ENCODE data around the gene ZNF500. TPM values are rescaled to one million over a fixed set of nuclear protein-coding genes. Genes with fewer than 3 reads are reported as not detected.

The ZNF500 gene
- total RNA-seq, 1 donor from 2014 or later = 17.4 TPM

DNA sequence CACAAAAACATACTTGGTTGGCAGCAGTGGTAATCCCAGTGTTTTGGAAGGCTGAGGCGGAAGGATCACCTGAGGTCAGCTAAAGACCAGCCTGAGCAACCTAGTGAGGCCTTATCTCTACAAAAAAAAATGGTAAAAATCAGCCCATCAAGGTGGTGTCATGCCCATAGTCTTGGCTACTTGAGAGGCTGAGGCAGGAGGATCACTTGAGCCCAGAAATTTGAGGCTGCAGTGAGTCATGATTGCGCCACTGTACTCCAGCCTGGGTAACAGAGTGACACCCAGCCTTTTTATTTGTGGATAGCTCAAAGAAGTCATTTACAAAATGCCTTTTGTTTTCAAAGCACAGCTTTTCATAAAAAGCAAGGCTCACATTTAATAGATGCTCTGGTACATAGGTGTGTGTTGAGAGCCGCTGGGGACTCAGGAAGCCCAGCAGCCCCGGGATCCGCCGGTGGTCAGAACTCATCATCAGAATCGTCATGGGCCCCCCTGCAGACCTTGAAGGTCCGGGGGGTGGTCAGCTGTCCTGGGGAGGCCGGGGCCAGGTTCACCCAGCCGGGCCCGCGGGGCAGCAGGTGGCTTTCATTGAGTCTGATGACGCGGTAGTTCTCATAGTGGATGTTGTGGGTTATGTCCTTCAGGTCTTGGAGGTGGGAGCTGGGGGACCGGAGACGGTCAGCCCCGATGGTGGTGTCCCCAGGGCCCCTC is 10.5 kb upstream of the ZNF500 start:
- no peak for DNase-seq (ENCODE audit: low spot score)
- H3K4me3 Mint-ChIP-seq = no peak overlapping the region
- no peak overlapping the region for H3K27ac Mint-ChIP-seq
- no peaks in the 10 kb centered on the region for H3K36me3 Mint-ChIP-seq (ENCODE audit: low read depth)
- H3K27me3 Mint-ChIP-seq (ENCODE audit: insufficient read depth) = no peaks in the 10 kb centered on the region
- no peaks in the 10 kb centered on the region for H3K9me3 Mint-ChIP-seq
- intact Hi-C loops (cut with micrococcal nuclease) = no loop called here
- H3K4me1 Mint-ChIP-seq (ENCODE audit: low read depth) = no peaks in the 10 kb centered on the region

DNA sequence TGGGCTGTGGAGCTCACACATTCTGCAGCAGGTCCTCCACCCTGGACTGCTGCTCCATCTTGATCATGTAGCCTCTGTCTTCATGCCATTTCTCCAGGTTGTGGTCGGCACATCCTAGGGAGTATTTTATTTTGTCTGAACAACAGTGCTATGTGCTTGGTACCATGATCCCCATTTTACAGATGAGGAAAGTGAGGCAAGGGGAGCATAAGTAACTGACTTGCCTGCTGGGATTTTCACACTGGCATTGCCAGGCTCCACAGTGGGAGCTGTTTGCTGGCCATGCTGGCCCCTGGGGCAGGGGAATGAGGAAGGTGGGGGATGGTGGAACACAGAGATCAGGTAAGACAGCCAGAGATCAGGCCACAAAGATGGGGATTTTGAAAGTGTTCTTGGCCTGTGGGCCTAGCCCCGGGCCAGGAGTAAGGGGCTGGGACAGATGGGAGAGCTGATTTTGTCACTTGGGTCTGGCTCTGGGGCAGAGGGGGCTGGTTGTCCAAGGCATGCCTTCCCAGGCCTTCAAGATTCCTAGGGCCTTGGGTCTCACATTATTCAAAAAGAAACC is 9.3 kb upstream of the ZNF500 start:
- no peaks in the 10 kb centered on the region for H3K9me3 Mint-ChIP-seq
- H3K27me3 Mint-ChIP-seq (ENCODE audit: insufficient read depth) = no peaks in the 10 kb centered on the region
- DNase-seq (ENCODE audit: low spot score) = no peak
- no peaks in the 10 kb centered on the region for H3K4me1 Mint-ChIP-seq (ENCODE audit: low read depth)
- no peak overlapping the region for H3K4me3 Mint-ChIP-seq
- H3K27ac Mint-ChIP-seq = no peak overlapping the region
- H3K36me3 Mint-ChIP-seq (ENCODE audit: low read depth) = no peaks in the 10 kb centered on the region
- intact Hi-C loops (cut with micrococcal nuclease) = no loop called here

DNA sequence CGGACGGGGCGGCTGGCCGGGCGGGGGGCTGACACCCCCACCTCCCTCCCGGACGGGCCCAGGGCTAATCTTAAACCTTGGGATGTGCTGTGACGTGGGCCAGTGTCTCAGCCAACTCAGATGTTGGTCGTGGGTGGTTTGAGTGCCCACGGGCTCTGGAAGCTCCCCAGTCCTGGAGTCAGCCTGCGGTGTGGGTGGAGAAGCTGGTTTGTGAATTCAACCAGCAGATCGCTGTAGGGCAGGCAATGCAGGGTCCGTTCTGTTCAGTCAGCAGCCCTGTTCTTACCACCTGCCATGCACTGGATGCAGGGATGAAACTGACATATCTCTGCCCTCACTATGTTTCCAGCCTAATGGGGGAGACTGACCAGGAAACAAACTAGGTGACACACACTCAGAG is 8.0 kb upstream of the ZNF500 start:
- no peaks in the 10 kb centered on the region for H3K36me3 Mint-ChIP-seq (ENCODE audit: low read depth)
- no peaks in the 10 kb centered on the region for H3K27me3 Mint-ChIP-seq (ENCODE audit: insufficient read depth)
- DNase-seq (ENCODE audit: low spot score) = no peak
- no peak overlapping the region for H3K27ac Mint-ChIP-seq
- H3K4me3 Mint-ChIP-seq = no peak overlapping the region
- intact Hi-C loops (cut with micrococcal nuclease) = no loop called here
- H3K4me1 Mint-ChIP-seq (ENCODE audit: low read depth) = no peaks in the 10 kb centered on the region
- H3K9me3 Mint-ChIP-seq = no peaks in the 10 kb centered on the region

DNA sequence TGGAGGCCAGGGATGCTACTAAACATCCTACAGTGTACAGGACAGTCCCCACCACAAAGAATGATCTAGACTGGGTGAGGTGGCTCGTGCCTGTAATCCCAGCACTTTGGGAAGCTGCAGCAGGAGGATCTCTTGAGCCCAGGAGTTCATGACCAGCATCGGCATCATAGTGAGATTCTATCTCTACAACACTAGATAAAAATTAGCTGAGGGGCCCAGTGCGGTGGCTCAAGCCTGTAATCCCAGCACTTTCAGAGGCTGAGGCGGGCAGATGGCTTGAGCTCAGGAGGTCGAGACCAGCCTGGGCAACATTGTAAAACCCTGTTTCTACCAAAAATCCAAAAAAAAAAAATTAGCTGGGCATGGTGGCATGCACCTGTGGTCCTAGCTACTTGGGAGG is 5.4 kb upstream of the ZNF500 start:
- H3K27ac Mint-ChIP-seq = no peak overlapping the region
- intact Hi-C loops (cut with micrococcal nuclease) = no loop called here
- no peak for DNase-seq (ENCODE audit: low spot score)
- H3K4me1 Mint-ChIP-seq (ENCODE audit: low read depth) = peaks cover 11% of the 10 kb centered on the region
- no peaks in the 10 kb centered on the region for H3K9me3 Mint-ChIP-seq
- no peaks in the 10 kb centered on the region for H3K27me3 Mint-ChIP-seq (ENCODE audit: insufficient read depth)
- no peaks in the 10 kb centered on the region for H3K36me3 Mint-ChIP-seq (ENCODE audit: low read depth)
- no peak overlapping the region for H3K4me3 Mint-ChIP-seq

DNA sequence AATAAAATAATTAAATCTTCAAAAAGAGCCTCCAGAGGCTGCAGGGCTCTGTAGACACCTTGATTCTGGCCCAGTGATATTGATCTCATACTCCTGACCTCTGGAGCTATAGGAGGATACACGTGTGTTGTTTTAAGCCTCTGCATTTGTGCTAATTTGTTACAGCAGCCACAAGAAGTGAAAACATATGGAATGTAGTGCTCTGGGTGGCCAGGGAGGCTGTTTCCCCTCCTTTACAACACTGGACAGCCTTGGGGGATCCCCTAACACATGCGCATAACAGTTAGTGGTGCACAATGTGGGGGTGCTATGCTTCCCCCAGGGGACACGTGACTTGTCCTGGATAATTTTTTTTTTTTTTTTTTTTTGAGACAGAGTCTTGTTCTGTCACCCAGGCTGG is 4.7 kb upstream of the ZNF500 start:
- Mint-ChIP-seq H3K36me3 (ENCODE audit: low read depth) (no peaks in the 10 kb centered on the region), H3K9me3 (no peaks in the 10 kb centered on the region), H3K4me3 (no peak overlapping the region), H3K27ac (no peak overlapping the region), H3K4me1 (ENCODE audit: low read depth) (peaks cover 11% of the 10 kb centered on the region), H3K27me3 (ENCODE audit: insufficient read depth) (no peaks in the 10 kb centered on the region)
- no peak for DNase-seq (ENCODE audit: low spot score)
- intact Hi-C loops (cut with micrococcal nuclease) = no loop called here

DNA sequence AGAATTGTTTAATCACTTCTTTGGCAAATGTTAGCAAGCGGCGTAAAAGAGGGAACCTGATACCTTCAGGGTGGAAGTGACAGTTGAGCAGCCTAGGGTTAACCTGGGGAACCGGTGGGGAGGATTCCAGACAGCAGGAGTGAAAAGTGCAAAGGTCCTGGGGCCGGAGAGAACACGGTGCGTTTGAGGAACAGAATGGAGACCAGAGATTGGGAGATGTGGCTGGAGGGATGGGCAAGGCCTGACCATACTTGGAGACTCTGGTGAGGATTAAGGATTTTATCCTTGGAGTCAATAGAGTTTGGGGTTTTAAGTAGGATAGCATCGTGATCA is 2.3 kb upstream of the ZNF500 start:
- Mint-ChIP-seq H3K4me1 (ENCODE audit: low read depth) (peaks cover 20% of the 10 kb centered on the region), H3K27me3 (ENCODE audit: insufficient read depth) (no peaks in the 10 kb centered on the region), H3K9me3 (no peaks in the 10 kb centered on the region), H3K27ac (peak overlapping the region; percentile 19), H3K4me3 (peak overlapping the region; percentile 95), H3K36me3 (ENCODE audit: low read depth) (no peaks in the 10 kb centered on the region)
- intact Hi-C loops (cut with micrococcal nuclease) = loop anchor here (2.0 to 5.0 kb wide), 2 partner anchors 76 to 303 kb away; partner anchors contain the start of genes ALG1 and NUDT16L1
- DNase-seq (ENCODE audit: low spot score) = no peak

DNA sequence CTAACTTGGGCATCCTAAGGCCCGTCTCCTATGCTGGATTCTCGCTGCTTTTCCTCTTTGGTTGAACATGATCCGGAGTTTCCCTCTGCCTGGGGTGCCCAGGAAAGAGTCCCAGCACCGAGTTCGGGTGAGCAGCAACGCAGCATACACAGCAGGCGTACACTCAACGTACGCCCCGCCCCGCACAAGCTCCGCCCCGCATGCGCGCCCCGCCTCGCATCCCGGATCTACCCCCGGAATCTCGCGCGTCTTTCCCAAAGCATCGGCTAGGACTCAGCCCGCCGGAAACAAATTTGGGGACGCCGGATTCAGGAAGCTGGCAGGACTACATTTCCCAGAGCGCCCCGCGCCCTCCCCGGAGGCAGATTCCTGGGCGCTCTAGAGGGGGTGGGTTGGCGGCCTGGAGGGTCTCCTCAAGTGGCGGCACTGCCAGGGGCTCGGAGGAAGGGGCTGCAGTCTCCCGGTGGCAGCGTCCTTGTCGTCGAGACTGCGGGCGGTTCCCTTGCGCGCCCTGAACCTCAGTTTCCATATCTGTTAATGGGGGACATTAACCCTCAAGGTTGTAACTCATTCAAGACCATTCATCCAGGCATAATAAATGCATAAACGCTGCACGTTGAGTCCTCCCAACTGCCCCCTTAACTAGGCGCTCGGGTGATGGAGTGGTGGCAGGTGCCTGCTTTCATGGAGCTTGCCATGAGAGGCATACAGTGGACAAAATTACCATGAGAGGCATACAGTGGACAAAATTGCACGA is 1.8 kb upstream of the ZNF500 start:
- peak; percentile 85 for DNase-seq (ENCODE audit: low spot score)
- intact Hi-C loops (cut with micrococcal nuclease) = loop anchor here (1.0 to 5.0 kb wide), 5 partner anchors 34 to 304 kb away; partner anchors contain the start of genes ALG1, GLYR1, NUDT16L1 and ROGDI
- H3K4me1 Mint-ChIP-seq (ENCODE audit: low read depth) = peaks cover 20% of the 10 kb centered on the region

DNA sequence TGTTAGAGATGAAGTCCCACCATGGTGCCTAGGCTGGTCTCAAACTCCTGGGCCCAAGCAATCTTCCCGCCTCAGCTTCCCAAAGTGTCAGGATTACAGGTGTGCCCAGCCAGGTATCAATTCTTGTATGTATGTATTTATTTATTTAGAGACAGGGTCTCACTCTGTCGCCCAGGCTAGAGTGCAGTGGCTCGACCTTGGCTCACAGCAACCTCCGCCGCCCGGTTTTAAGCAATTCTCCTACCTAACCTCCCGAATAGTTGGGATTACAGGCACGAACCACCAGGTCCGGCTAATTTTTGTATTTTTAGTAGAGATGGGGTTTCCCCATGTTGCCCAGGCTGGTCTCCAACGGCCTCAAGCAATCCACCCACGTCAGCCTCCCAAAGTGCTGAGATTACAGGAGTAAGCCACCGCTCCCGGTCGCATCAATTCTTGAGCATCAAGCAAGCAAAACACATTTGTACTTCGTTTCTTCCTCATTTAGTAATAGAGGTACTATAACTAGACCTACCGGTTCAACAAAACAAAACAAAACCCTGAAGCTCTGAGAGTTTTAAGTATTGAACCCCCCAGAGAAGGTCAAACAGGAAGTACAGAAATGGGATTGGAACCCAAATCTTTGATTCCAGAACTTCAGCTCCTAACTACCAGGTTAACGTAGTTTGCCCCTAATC is 1.0 kb upstream of the ZNF500 start:
- no peaks in the 10 kb centered on the region for H3K36me3 Mint-ChIP-seq (ENCODE audit: low read depth)
- H3K4me1 Mint-ChIP-seq (ENCODE audit: low read depth) = peaks cover 20% of the 10 kb centered on the region
- H3K4me3 Mint-ChIP-seq = peak overlapping the region; percentile 95
- no peak for DNase-seq (ENCODE audit: low spot score)
- H3K9me3 Mint-ChIP-seq = no peaks in the 10 kb centered on the region
- H3K27ac Mint-ChIP-seq = peak overlapping the region; percentile 87
- no peaks in the 10 kb centered on the region for H3K27me3 Mint-ChIP-seq (ENCODE audit: insufficient read depth)
- intact Hi-C loops (cut with micrococcal nuclease) = loop anchor here (1.0 to 5.0 kb wide), 10 partner anchors 34 to 343 kb away; partner anchors contain the start of genes ALG1, ANKS3, DNAAF8 and DNAJA3

More for the DNA sequence above, 1.8 kb upstream of the ZNF500 start:
- Mint-ChIP-seq H3K27me3 (ENCODE audit: insufficient read depth) (no peaks in the 10 kb centered on the region), H3K36me3 (ENCODE audit: low read depth) (no peaks in the 10 kb centered on the region), H3K9me3 (no peaks in the 10 kb centered on the region), H3K27ac (peak overlapping the region; percentile 87), H3K4me3 (peak overlapping the region; percentile 95)

DNA sequence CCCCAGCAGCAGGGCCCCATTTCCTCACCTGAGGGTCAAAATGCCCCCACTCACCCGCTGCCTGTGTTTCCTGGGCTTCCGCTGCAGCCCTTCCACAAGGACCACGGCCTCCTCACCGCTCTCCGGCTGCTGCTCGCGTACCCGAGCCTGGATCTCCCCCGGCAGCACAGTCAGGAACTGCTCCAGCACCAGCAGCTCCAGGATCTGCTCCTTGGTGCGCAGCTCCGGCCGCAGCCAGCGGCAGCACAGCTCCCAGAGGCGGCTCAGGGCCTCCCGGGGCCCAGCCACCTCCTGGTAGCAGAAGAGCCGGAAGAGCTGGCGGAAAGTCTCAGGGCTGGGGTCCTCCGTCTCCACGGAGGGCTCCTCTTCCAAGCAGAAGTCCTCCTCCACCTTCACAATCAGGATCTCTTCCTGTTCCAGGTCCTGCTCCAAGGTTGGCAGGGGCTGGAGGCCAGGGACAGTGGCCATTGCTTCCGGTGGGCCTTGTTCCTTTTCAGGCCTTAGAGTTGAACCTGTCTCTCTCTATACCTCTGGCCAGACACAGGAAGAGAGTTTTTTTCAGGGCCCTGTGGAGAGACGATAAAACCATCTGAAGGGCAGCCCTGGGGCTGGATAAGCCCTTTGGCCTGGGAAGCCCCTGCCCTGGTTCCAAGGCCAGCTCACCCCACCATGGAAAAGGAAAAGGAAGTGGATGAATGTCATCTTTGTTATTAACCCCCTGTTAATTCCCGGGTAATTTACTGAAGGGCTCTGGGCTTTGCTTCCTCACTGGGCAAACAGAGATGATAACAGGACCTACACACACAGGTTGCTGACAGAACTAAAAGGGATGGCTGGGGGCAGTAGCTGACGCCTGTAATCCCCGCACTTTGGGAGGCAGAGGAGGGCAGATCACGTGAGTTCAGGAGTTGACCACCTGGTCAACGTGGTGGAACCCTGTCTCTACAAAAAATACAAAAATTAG is 1.2 kb downstream of the ZNF500 start:
- H3K4me3 Mint-ChIP-seq = peak overlapping the region; percentile 87
- intact Hi-C loops (cut with micrococcal nuclease) = loop anchor here (2.0 to 5.0 kb wide), 2 partner anchors 307 to 341 kb away; partner anchors contain the start of genes ALG1 and DNAJA3
- H3K9me3 Mint-ChIP-seq = no peaks in the 10 kb centered on the region
- peaks cover 1% of the 10 kb centered on the region for H3K36me3 Mint-ChIP-seq (ENCODE audit: low read depth)
- H3K27me3 Mint-ChIP-seq (ENCODE audit: insufficient read depth) = no peaks in the 10 kb centered on the region
- DNase-seq (ENCODE audit: low spot score) = no peak
- H3K27ac Mint-ChIP-seq = peak overlapping the region; percentile 79
- peaks cover 20% of the 10 kb centered on the region for H3K4me1 Mint-ChIP-seq (ENCODE audit: low read depth)

DNA sequence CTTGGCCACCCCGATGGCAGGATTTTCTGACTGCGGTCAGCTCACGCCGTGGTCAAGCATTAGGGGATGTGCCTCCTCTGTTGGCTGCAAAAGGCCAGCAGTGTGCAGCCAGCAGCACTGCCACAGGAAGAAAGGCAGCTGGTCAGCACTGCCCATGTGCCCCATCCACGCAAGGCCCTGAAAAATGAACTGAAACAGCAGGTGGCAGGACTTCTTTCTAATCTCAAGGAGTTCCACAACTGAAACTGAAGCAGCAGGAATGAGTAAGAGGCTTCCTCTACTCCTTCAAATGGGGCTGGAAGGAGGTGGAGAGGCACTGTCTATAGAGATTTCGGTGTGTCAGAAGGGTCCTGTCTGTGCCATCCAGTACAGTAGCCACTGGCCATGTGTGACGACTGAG is 3.2 kb downstream of the ZNF500 start:
- DNase-seq (ENCODE audit: low spot score) = no peak
- H3K4me1 Mint-ChIP-seq (ENCODE audit: low read depth) = peaks cover 20% of the 10 kb centered on the region
- H3K4me3 Mint-ChIP-seq = no peak overlapping the region
- no peak overlapping the region for H3K27ac Mint-ChIP-seq
- H3K36me3 Mint-ChIP-seq (ENCODE audit: low read depth) = peaks cover 10% of the 10 kb centered on the region
- no peaks in the 10 kb centered on the region for H3K9me3 Mint-ChIP-seq
- intact Hi-C loops (cut with micrococcal nuclease) = no loop called here
- no peaks in the 10 kb centered on the region for H3K27me3 Mint-ChIP-seq (ENCODE audit: insufficient read depth)

DNA sequence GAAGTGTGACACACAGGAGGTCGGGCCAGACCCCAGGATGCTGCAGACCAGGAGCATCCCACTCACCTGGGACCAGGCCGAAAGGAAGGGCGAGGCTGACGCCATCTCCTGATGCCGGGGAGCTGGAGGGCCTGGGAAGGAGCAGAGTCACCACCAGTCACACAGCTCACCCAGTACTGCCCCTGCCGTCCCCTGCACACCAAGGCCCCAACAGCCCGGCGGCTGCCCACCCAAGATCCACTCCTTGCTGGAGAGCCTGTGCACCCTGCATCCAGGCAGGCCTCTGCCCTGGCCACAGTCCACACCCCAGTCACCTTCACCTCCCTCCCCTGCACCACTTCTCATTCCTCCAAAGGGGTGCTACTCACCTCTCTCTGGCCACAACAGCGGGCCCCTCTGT is 4.8 kb downstream of the ZNF500 start:
- H3K27ac Mint-ChIP-seq = no peak overlapping the region
- intact Hi-C loops (cut with micrococcal nuclease) = no loop called here
- H3K36me3 Mint-ChIP-seq (ENCODE audit: low read depth) = peaks cover 15% of the 10 kb centered on the region
- no peaks in the 10 kb centered on the region for H3K9me3 Mint-ChIP-seq
- DNase-seq (ENCODE audit: low spot score) = no peak
- H3K4me1 Mint-ChIP-seq (ENCODE audit: low read depth) = peaks cover 9% of the 10 kb centered on the region
- no peaks in the 10 kb centered on the region for H3K27me3 Mint-ChIP-seq (ENCODE audit: insufficient read depth)
- H3K4me3 Mint-ChIP-seq = no peak overlapping the region
